CD4-positive, alpha-beta T cell treated with Interleukin-6 for 4 hours (primary cell): ENCODE data around the gene ATG9A.

Experiments
- DNase-seq: peaks from one replicate; pipeline ENCODE4 v3.0.0-alpha.2; 2020; ENCODE audit warnings: mixed read lengths

The ATG9A gene

GRCh38 chr2:219252900-219253752 is 23.7 kb upstream of the ATG9A start, which contains the start of gene TUBA4B:
TUBA4B (plus strand) TSS chr2:219253243; CDS start chr2:219253408, 165 bp downstream.
- DNase-seq: peak; percentile 55

- peak; percentile 52 for DNase-seq
Observed at GRCh38 chr2:219252570-219252899, 23.1 kb upstream of the ATG9A start.

GRCh38 chr2:219252084-219252483 is 22.6 kb upstream of the ATG9A start:
- peak; percentile 63 for DNase-seq

GRCh38 chr2:219251656-219252055 is 22.2 kb upstream of the ATG9A start:
- DNase-seq: no peak

- peak; percentile 19 for DNase-seq
Observed at GRCh38 chr2:219250049-219250781, 20.8 kb upstream of the ATG9A start.

GRCh38 chr2:219249203-219249980 is 20.0 kb upstream of the ATG9A start:
- DNase-seq: peak; percentile 86

GRCh38 chr2:219248845-219249202 is 19.4 kb upstream of the ATG9A start:
- no peak for DNase-seq

GRCh38 chr2:219247678-219248642 is 18.5 kb upstream of the ATG9A start:
- DNase-seq: peak; percentile 79

- no peak for DNase-seq
Observed at GRCh38 chr2:219246559-219246958, 17.1 kb upstream of the ATG9A start.

- peak; percentile 15 for DNase-seq
Observed at GRCh38 chr2:219245899-219246230, 16.4 kb upstream of the ATG9A start.

GRCh38 chr2:219245148-219245898 is 15.9 kb upstream of the ATG9A start, which contains the start of the genes GLB1L and STK16:
GLB1L (minus strand) TSS chr2:219245444; CDS start chr2:219243573, 1,871 bp downstream.
STK16 (plus strand) TSS chr2:219245479; CDS start chr2:219246000, 521 bp downstream.
- DNase-seq: peak; percentile 88

- DNase-seq: no peak
Observed at GRCh38 chr2:219244789-219245147, 15.3 kb upstream of the ATG9A start.

GRCh38 chr2:219243291-219243761 is 13.9 kb upstream of the ATG9A start:
- no peak for DNase-seq

GRCh38 chr2:219234331-219234730 is 4.9 kb upstream of the ATG9A start:
- DNase-seq: no peak

GRCh38 chr2:219230059-219230540 is 664 bp upstream of the ATG9A start:
- peak; percentile 57 for DNase-seq

- no peak for DNase-seq
Observed at GRCh38 chr2:219228911-219229304, 528 bp downstream of the ATG9A start.

- peak; percentile 17 for DNase-seq
Observed at GRCh38 chr2:219228041-219228910, 1.2 kb downstream of the ATG9A start.

GRCh38 chr2:219225350-219225749 is 4.1 kb downstream of the ATG9A start:
- no peak for DNase-seq

- DNase-seq: no peak
Observed at GRCh38 chr2:219223831-219224610, 5.4 kb downstream of the ATG9A start.
